IMR-90 (cell line): ENCODE measurements around the gene FGGY. TPM values are rescaled to one million over a fixed set of nuclear protein-coding genes. Genes with fewer than 3 reads are reported as not detected.

Experiments used
- ATAC-seq: fragments of 200-7000 bp; cut with Tn5 transposase; 2 replicates; pipeline ENCODE4 v1.9.1; 2020; ENCODE audit warnings: low read depth, mild to moderate bottlenecking, moderate library complexity
- BruUV-seq: library from RNA; stranded (reverse); fragments of 400-500 nt; replicated peaks from 2 replicates; lab custom pipeline; 2021; lab: Mats Ljungman, UMichigan
- CTCF ChIA-PET: fragments of 300-600 bp; formaldehyde crosslinking; extraction: SDS; loops from one replicate; lab custom pipeline; 2021; ENCODE audit warnings: antibody characterized with exemption; lab: Yijun Ruan, JAX
- POLR2A ChIA-PET: fragments of 300-600 bp; sonication (Branson Sonifier 250); formaldehyde crosslinking; loops from one replicate; lab custom pipeline; 2022; ENCODE audit warnings: antibody characterized with exemption; ENCODE audit not compliant: unreplicated experiment; lab: Charles Lee
- DNase-seq: peaks from one replicate; pipeline ENCODE4 v3.0.0; 2013
- H2AFZ ChIP-seq: replicated peaks from 2 replicates; pipeline ENCODE3; 2013; ENCODE audit warnings: low read length, mild to moderate bottlenecking; ENCODE audit not compliant: poor library complexity
- H2AK5ac ChIP-seq: 2 replicates; pipeline ENCODE4 v1.6.1; 2013; ENCODE audit warnings: low read depth, low read length, inconsistent platforms
- H2AK9ac ChIP-seq: replicated peaks from 2 replicates; pipeline ENCODE3; 2013; ENCODE audit warnings: mild to moderate bottlenecking, low read depth, low read length, moderate library complexity; ENCODE audit not compliant: poor library complexity
- H2BK120ac ChIP-seq: 2 replicates; pipeline ENCODE4 v1.6.1; 2013; ENCODE audit warnings: low read depth, low read length, inconsistent platforms
- H2BK15ac ChIP-seq: 3 replicates; pipeline ENCODE4 v1.6.1; 2013; ENCODE audit warnings: low read depth, low read length, inconsistent platforms
- H2BK20ac ChIP-seq: 2 replicates; pipeline ENCODE4 v1.6.1; 2013; ENCODE audit warnings: low read depth, mild to moderate bottlenecking, inconsistent platforms, low read length, moderate library complexity
- H2BK5ac ChIP-seq: 2 replicates; pipeline ENCODE4 v1.6.1; 2013; ENCODE audit warnings: mild to moderate bottlenecking, low read depth, low read length, inconsistent platforms; ENCODE audit not compliant: poor library complexity, severe bottlenecking
- H3K14ac ChIP-seq: replicated peaks from 2 replicates; pipeline ENCODE4 v1.6.1; 2013; ENCODE audit warnings: low read depth, low read length, inconsistent platforms
- H3K18ac ChIP-seq: 2 replicates; pipeline ENCODE4 v1.6.1; 2013; ENCODE audit warnings: low read depth, low read length, control low read depth
- H3K23ac ChIP-seq: 2 replicates; pipeline ENCODE4 v1.6.1; 2013; ENCODE audit warnings: low read depth, low read length, inconsistent platforms
- H3K27ac ChIP-seq: 2 replicates; pipeline ENCODE4 v1.5.1; 2013; ENCODE audit warnings: mild to moderate bottlenecking, control low read depth, low read length; ENCODE audit not compliant: insufficient read depth
- H3K27me3 ChIP-seq: 2 replicates; pipeline ENCODE4 v1.6.1; 2013; ENCODE audit warnings: low read length; ENCODE audit not compliant: control insufficient read depth, insufficient read depth
- H3K36me3 ChIP-seq: 2 replicates; pipeline ENCODE4 v1.6.1; 2013; ENCODE audit warnings: low read length, mixed read lengths; ENCODE audit not compliant: control insufficient read depth, insufficient read depth
- H3K4ac ChIP-seq: 2 replicates; pipeline ENCODE4 v1.6.1; 2013; ENCODE audit warnings: low read depth, low read length, inconsistent platforms
- H3K4me1 ChIP-seq: 2 replicates; pipeline ENCODE4 v1.6.1; 2013; ENCODE audit warnings: low read length, mixed read lengths; ENCODE audit not compliant: control insufficient read depth, insufficient read depth
- H3K4me2 ChIP-seq: 2 replicates; pipeline ENCODE4 v1.6.1; 2013; ENCODE audit warnings: low read depth, mild to moderate bottlenecking, control low read depth, low read length, moderate library complexity
- H3K4me3 ChIP-seq: 2 replicates; pipeline ENCODE4 v1.5.1; 2013; ENCODE audit warnings: low read depth, mild to moderate bottlenecking, control low read depth, low read length, moderate library complexity; ENCODE audit not compliant: insufficient read depth
- H3K56ac ChIP-seq: 2 replicates; pipeline ENCODE4 v1.6.1; 2013; ENCODE audit warnings: low read length, inconsistent platforms; ENCODE audit not compliant: insufficient read depth; ENCODE audit errors: extremely low read depth
- H3K79me1 ChIP-seq, 2 experiments: 2 replicates each; pipeline ENCODE4 v1.6.1; 2013; ENCODE audit warnings: low read length in 2 of 2, inconsistent platforms in 1 of 2, low read depth in 1 of 2
- H3K9ac ChIP-seq: 2 replicates; pipeline ENCODE4 v1.6.1; 2013; ENCODE audit warnings: low read depth, low read length, control low read depth
- H3K9me1 ChIP-seq: 2 replicates; pipeline ENCODE4 v1.6.1; 2013; ENCODE audit warnings: low read length, inconsistent platforms; ENCODE audit not compliant: insufficient read depth
- H3K9me3 ChIP-seq: 2 replicates; pipeline ENCODE4 v1.6.1; 2013; ENCODE audit warnings: low read length; ENCODE audit not compliant: control insufficient read depth, insufficient read depth
- H4K20me1 ChIP-seq: 2 replicates; pipeline ENCODE4 v1.6.1; 2013; ENCODE audit warnings: low read length, inconsistent platforms; ENCODE audit not compliant: insufficient read depth
- H4K5ac ChIP-seq: 2 replicates; pipeline ENCODE4 v1.6.1; 2013; ENCODE audit warnings: mild to moderate bottlenecking, low read depth, low read length, control low read depth
- H4K8ac ChIP-seq, 2 experiments: 2 replicates each; pipeline ENCODE4 v1.6.1; 2013; ENCODE audit warnings: low read depth in 2 of 2, low read length in 2 of 2, control low read depth in 1 of 2, inconsistent platforms in 1 of 2
- H4K91ac ChIP-seq: 2 replicates; pipeline ENCODE4 v1.6.1; 2013; ENCODE audit warnings: low read depth, low read length, inconsistent platforms; ENCODE audit not compliant: insufficient read depth
- BHLHE40 ChIP-seq: fragments of 150-350 bp; IDR thresholded peaks from 2 replicates; pipeline ENCODE4 v1.6.1; 2016; ENCODE audit warnings: mild to moderate bottlenecking, low read depth, low read length
- CHD1 ChIP-seq: IDR thresholded peaks from 2 replicates; pipeline ENCODE4 v1.6.1; 2012; ENCODE audit warnings: low read depth, low read length, improper control_type of control experiment
- CTCF ChIP-seq: conservative IDR thresholded peaks from 2 replicates; pipeline ENCODE4 v1.5.1; 2012; ENCODE audit warnings: mild to moderate bottlenecking, low read depth, low read length, improper control_type of control experiment
- MAFK ChIP-seq: IDR thresholded peaks from 2 replicates; pipeline ENCODE4 v1.6.1; 2012; ENCODE audit warnings: low read depth, low read length, improper control_type of control experiment
- MAZ ChIP-seq: IDR thresholded peaks from 2 replicates; pipeline ENCODE4 v1.6.1; 2012; ENCODE audit warnings: low read depth, mild to moderate bottlenecking, low read length, improper control_type of control experiment, moderate library complexity, borderline replicate concordance
- MXI1 ChIP-seq: IDR thresholded peaks from 2 replicates; pipeline ENCODE4 v1.6.1; 2012; ENCODE audit warnings: low read depth, mild to moderate bottlenecking, low read length, moderate library complexity, borderline replicate concordance
- NFE2L2 ChIP-seq: fragments of 150-350 bp; IDR thresholded peaks from 2 replicates; pipeline ENCODE4 v1.6.1; 2016; ENCODE audit warnings: low read depth, mild to moderate bottlenecking, low read length
- POLR2A ChIP-seq: IDR thresholded peaks from 2 replicates; pipeline ENCODE4 v1.6.1; 2012; ENCODE audit warnings: mild to moderate bottlenecking, low read depth, low read length
- RFX5 ChIP-seq: IDR thresholded peaks from 2 replicates; pipeline ENCODE4 v1.8.0; 2012; ENCODE audit warnings: low read depth, mild to moderate bottlenecking, low read length, moderate library complexity
- WGBS, 2 experiments: methylation state at CpG; one replicate each; pipeline versions ENCODE4 v1.1.5 to v1.1.7; 2013; ENCODE audit warnings: missing lambda C conversion rate in 2 of 2; ENCODE audit not compliant: insufficient read length in 1 of 2; ENCODE audit errors: extremely low coverage in 2 of 2; 5-methylcytosine and 5-hydroxymethylcytosine counted together
- dilution Hi-C: fragments of 300-500 bp; cut with HindIII; formaldehyde crosslinking; loops from one replicate; pipeline ENCODE4 v1.14.3; 2018; ENCODE audit warnings: low sequenced_read_pairs; ENCODE audit not compliant: unreplicated experiment
- in situ Hi-C: fragments of 300-500 bp; cut with MboI; formaldehyde crosslinking; loops from 3 replicates; pipeline ENCODE4 v1.14.3; 2019; ENCODE audit warnings: low sequenced_read_pairs, inconsistent platforms, mixed read lengths
- intact Hi-C: fragments of 100-400 bp; cut with micrococcal nuclease; formaldehyde crosslinking; loops from 2 replicates; pipeline ENCODE4 v1.10.0; 2022
- polyA plus RNA-seq, 3 experiments: library from polyadenylated mRNA; depleted of rRNA; stranded (reverse); fragments of >200 nt; gene quantifications; 2 replicates each; pipeline ENCODE4 v1.2.3, GENCODE V29; 2012; ENCODE audit warnings: low replicate concordance in 1 of 3
- total RNA-seq: library from RNA; depleted of rRNA; stranded (reverse); fragments of >200 nt; gene quantifications from 2 replicates; pipeline ENCODE4 v1.2.3, GENCODE V29; 2012
- TF ChIP-seq, protein P1 (sequence below): fragments of 150-350 bp; IDR thresholded peaks from 2 replicates; pipeline ENCODE4 v1.6.1; 2016; ENCODE audit warnings: low read depth, mild to moderate bottlenecking, low read length, moderate library complexity, borderline replicate concordance

Gene FGGY
- total and polyA plus RNA-seq, 2 of the 4 experiments (the other 2 are of a cell fraction) = 5.6 to 14.0 TPM

DNA sequence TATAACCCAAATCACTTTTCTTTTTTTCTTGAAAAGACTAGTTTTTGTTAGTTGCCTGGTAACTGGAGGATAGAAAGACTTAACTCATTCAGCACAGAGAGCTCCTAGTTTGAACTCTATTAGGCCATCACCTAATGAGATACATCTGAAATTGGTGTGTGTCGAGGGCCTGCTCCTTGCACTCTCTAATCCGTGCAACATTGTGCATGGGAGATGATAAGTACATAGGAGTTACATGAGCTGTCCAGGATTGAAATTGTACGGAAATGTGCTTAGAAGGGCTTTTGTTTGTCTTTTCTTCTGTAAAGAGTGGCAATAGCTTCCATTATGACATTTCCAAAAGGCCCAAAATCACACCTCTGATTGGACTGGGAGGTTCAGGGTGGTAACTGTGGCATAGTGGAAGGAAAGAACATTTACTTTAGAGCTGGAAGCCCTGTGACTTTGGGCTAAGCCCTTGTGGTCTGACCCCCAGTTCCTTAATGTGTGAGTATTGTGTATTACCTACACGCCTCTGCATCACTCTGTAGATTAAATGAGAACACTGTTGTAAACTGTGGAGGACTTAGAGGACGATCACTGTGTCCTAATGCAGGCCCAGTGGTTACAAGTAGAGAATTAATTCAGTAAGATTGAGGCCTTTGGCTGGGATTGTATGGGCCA, 71.2 kb downstream of the FGGY start:
- H3K27ac ChIP-seq = peak overlapping the region; percentile 46; the same call in 1 of the 2 replicates
- H3K4ac ChIP-seq = peak overlapping the region; percentile 71
- H4K8ac ChIP-seq = no peak overlapping the region; a peak in 1 of 4 replicates
- no peak overlapping the region for H2AFZ ChIP-seq
- ChIA-PET POLR2A (interaction anchor here (0.6 kb wide), 1 partner anchor 9 kb away, joined by 3 read pairs; no protein-coding TSS in a partner anchor), CTCF (interaction anchor here (1.1 kb wide), 1 partner anchor 331 kb away, joined by 3 read pairs; no protein-coding TSS in a partner anchor)
- no peaks in the 10 kb centered on the region for H3K36me3 ChIP-seq
- peak overlapping the region; percentile 12 for H2AK9ac ChIP-seq
- 0 out of 2 replicates have a peak, but pooled peaks cover 8% of the 10 kb centered on the region for H3K9me1 ChIP-seq
- H3K9ac ChIP-seq = peak overlapping the region; percentile 31; the same call in 1 of the 2 replicates
- no peak overlapping the region for H3K4me3 ChIP-seq
- no TSS peak for BruUV-seq
- no peak; the same call in 1 of the 2 replicates for TF ChIP-seq NFE2L2
- TF ChIP-seq, protein P1, sequence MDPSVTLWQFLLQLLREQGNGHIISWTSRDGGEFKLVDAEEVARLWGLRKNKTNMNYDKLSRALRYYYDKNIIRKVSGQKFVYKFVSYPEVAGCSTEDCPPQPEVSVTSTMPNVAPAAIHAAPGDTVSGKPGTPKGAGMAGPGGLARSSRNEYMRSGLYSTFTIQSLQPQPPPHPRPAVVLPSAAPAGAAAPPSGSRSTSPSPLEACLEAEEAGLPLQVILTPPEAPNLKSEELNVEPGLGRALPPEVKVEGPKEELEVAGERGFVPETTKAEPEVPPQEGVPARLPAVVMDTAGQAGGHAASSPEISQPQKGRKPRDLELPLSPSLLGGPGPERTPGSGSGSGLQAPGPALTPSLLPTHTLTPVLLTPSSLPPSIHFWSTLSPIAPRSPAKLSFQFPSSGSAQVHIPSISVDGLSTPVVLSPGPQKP = no peak
- TF ChIP-seq MXI1 = no peak
- no peak for TF ChIP-seq BHLHE40
- no peak for TF ChIP-seq CHD1
- TF ChIP-seq CTCF = no peak
- TF ChIP-seq RFX5 = no peak
- no peak for TF ChIP-seq POLR2A
- no peak for TF ChIP-seq MAFK
- no peak for TF ChIP-seq MAZ
- peak overlapping the region; percentile 26 for H4K5ac ChIP-seq
- H4K91ac ChIP-seq = no peak overlapping the region; the same call in none of the 2 replicates
- no peaks in the 10 kb centered on the region for H3K9me3 ChIP-seq
- H3K14ac ChIP-seq = peak overlapping the region; percentile 21
- peak overlapping the region; percentile 13; the same call in 1 of the 2 replicates for H2AK5ac ChIP-seq
- no peak overlapping the region for H3K23ac ChIP-seq
- DNase-seq (no peak), ATAC-seq (peak; percentile 68; the same call in 1 of the 2 replicates)
- peak overlapping the region; percentile 3; the same call in 1 of the 3 replicates for H2BK15ac ChIP-seq
- peak overlapping the region; percentile 48; the same call in 1 of the 2 replicates for H3K4me2 ChIP-seq
- H3K56ac ChIP-seq = no peak overlapping the region
- peak overlapping the region; percentile 29 for H2BK5ac ChIP-seq
- no peaks in the 10 kb centered on the region for H3K27me3 ChIP-seq
- peaks cover 14% of the 10 kb centered on the region for H3K4me1 ChIP-seq
- peak overlapping the region; percentile 56 for H3K18ac ChIP-seq
- peak overlapping the region; percentile 35 for H2BK120ac ChIP-seq
- dilution Hi-C loops = no loop called here
- no CpG with 5 or more reads among the region's 5 CpGs for WGBS, 2 experiments
- in situ Hi-C loops = no loop called here
- no peaks in the 10 kb centered on the region for H4K20me1 ChIP-seq
- peak overlapping the region; percentile 42 for H2BK20ac ChIP-seq
- H3K79me1 ChIP-seq = no peaks in the 10 kb centered on the region
- intact Hi-C loops = loop anchor here (5.0 kb wide), 2 partner anchors 329 to 586 kb away; partner anchors contain the start of gene JUN
